ENCODE results near the gene E4F1. TPM values are rescaled to one million over a fixed set of nuclear protein-coding genes. Genes with fewer than 3 reads are reported as not detected.
A peak's percentile ranks its signal among the peaks of the same experiment; 100 is the strongest.

E4F1 gene
- total and polyA plus RNA-seq, 2 of the 8 experiments (the other 6 are each of a cell fraction or from before 2014, with no cell fraction given), result 22.2 to 27.0 TPM

GRCh38 chr16:2206420-2206779 is 17.0 kb upstream of the E4F1 start:
- H3K18ac ChIP-seq (ENCODE audit: extremely low read depth, low read length), result no peak overlapping the region
- H2AK5ac ChIP-seq (ENCODE audit: low read depth, low read length), result peak overlapping the region; percentile 93; the same call in 1 of the 2 replicates
- H4K20me1 ChIP-seq (replicated peaks in 1 of 2; ENCODE audit: control insufficient read depth in 1 of 2, insufficient read depth in 2 of 2, low read length in 2 of 2), result peaks cover 0 to 16% of the 10 kb centered on the region in 2 experiments
- no peaks in the 10 kb centered on the region; a peak in 1 of 7 replicates for H3K27me3 ChIP-seq (replicated peaks in 1 of 4; ENCODE audit: control insufficient read depth in 3 of 4, extremely low read depth in 1 of 4, insufficient read depth in 3 of 4, low read length in 3 of 4)
- peak overlapping the region; percentile 97; the same call in 1 of the 2 replicates for H2BK5ac ChIP-seq (ENCODE audit: low read depth, low read length)
- peak overlapping the region; percentile 87 to 91 for H3K4me2 ChIP-seq (ENCODE audit: insufficient read depth in 1 of 2, low read depth in 2 of 2, low read length in 2 of 2)
- peaks cover 11% of the 10 kb centered on the region; the same call in 1 of the 2 replicates for H3K23me2 ChIP-seq (ENCODE audit: low read depth, low read length)
- H3K9me3 ChIP-seq (ENCODE audit: insufficient read depth in 2 of 2, low read depth in 1 of 2, low read length in 1 of 2), result no peaks in the 10 kb centered on the region
- WGBS, 2 experiments (ENCODE audit: extremely low coverage in 1 of 2, insufficient coverage in 1 of 2, insufficient read length in 1 of 2, insufficient replicate concordance in 2 of 2, low coverage in 1 of 2, low lambda C conversion rate in 2 of 2, missing lambda C conversion rate in 1 of 2), result 93% methylated on average over 14 of the region's 18 CpGs; no CpG with 5 or more reads in 1 of the 2 experiments
- no peak overlapping the region for H2BK120ac ChIP-seq (replicated peaks; ENCODE audit: low read depth, low read length)
- no peak for TF ChIP-seq SRF (IDR thresholded peaks at IDR 0.05; ENCODE audit: low read depth, low read length)
- TF ChIP-seq POLR2AphosphoS5 (IDR thresholded peaks at IDR 0.05; ENCODE audit: low read depth, low read length), result 0 out of 2 replicates have a peak, but pooled peaks have one; percentile 7
- 0 out of 2 replicates have a peak overlapping the region, but pooled peaks have one; percentile 39 for H2BK12ac ChIP-seq (ENCODE audit: low read depth, low read length)
- peaks cover 6% of the 10 kb centered on the region for H3K79me1 ChIP-seq (ENCODE audit: low read depth, low read length)
- ChIA-PET POLR2A (ENCODE audit: partially characterized antibody) (interaction anchor here (0.7 to 15.1 kb wide), 12 partner anchors 9 to 53 kb away, joined by 3 to 156 read pairs (median 4); partner anchors contain the start of genes CASKIN1, ECI1, PGP and TRAF7), CTCF (ENCODE audit: partially characterized antibody) (interaction anchor here (0.7 to 1.4 kb wide), 4 partner anchors 11 to 727 kb away, joined by 3 to 4 read pairs (median 3); no protein-coding TSS in a partner anchor)
- DNase-seq (ENCODE audit: low read depth in 1 of 2, low spot score in 2 of 2) (no peak), FAIRE-seq (no peak)
- no peak overlapping the region for H2AFZ ChIP-seq (ENCODE audit: low read length)
- peaks cover 0 to 7% of the 10 kb centered on the region in 2 experiments; a peak in 1 of 4 replicates for H3K79me2 ChIP-seq (ENCODE audit: control insufficient read depth in 1 of 2, insufficient read depth in 2 of 2, low read length in 2 of 2)
- H4K5ac ChIP-seq (ENCODE audit: insufficient read length, low read depth, low read length), result no peak overlapping the region
- H3K23ac ChIP-seq (ENCODE audit: insufficient read length), result no peak overlapping the region
- peak overlapping the region in 3 of 4 experiments; percentile 1 to 94 (median 57); a peak in 2 of 7 replicates for H3K9ac ChIP-seq (replicated peaks in 1 of 4; ENCODE audit: extremely low read depth in 1 of 4, low read depth in 3 of 4, low read length in 3 of 4)
- peaks cover 0 to 17% (median 9%) of the 10 kb centered on the region in 4 experiments; a peak in 6 of 7 replicates for H3K4me1 ChIP-seq (replicated peaks in 1 of 4; ENCODE audit: control insufficient read depth in 3 of 4, insufficient read depth in 4 of 4, low read length in 3 of 4)
- H3K4ac ChIP-seq (replicated peaks; ENCODE audit: insufficient read length, low read depth, low read length), result no peak overlapping the region
- no peak overlapping the region for H4K91ac ChIP-seq (replicated peaks; ENCODE audit: insufficient read length, low read length)
- H2BK20ac ChIP-seq (ENCODE audit: low read length), result peak overlapping the region; percentile 80; the same call in 1 of the 2 replicates
- H3K27ac ChIP-seq (ENCODE audit: low read depth, low read length), result no peak overlapping the region
- H3K14ac ChIP-seq (ENCODE audit: insufficient read length), result no peak overlapping the region
- H3K4me3 ChIP-seq (ENCODE audit: extremely low read depth in 1 of 4, insufficient read depth in 2 of 4, low read depth in 3 of 4, low read length in 4 of 4), result peak overlapping the region; percentile 78 to 97 (median 92); a peak in 6 of 8 replicates
- H3K36me3 ChIP-seq (ENCODE audit: control insufficient read depth in 2 of 4, insufficient read depth in 4 of 4, low read length in 3 of 4), result peaks cover 4 to 34% (median 12%) of the 10 kb centered on the region in 4 experiments; a peak in 6 of 8 replicates
- 0 out of 2 replicates have a peak overlapping the region, but pooled peaks have one; percentile 88 for H2BK15ac ChIP-seq (ENCODE audit: low read length)
- H3K56ac ChIP-seq (replicated peaks; ENCODE audit: insufficient read length, low read depth, low read length), result no peak overlapping the region
- H4K8ac ChIP-seq (ENCODE audit: extremely low read depth, insufficient read depth, low read length), result peak overlapping the region; percentile 64
